Mucosa of rectum (tissue), 2 donors: Measurements from ENCODE around the gene OCIAD1.
A peak's percentile ranks its signal among the peaks of the same experiment; 100 is the strongest.

Experiments
- H3K27ac ChIP-seq, 2 donors: one replicate each; pipeline ENCODE4 v1.7.0; 2013; ENCODE audit warnings: inconsistent platforms in 2 of 2, low read depth in 2 of 2, low read length in 2 of 2
- H3K27me3 ChIP-seq, 2 donors: one replicate each; pipeline ENCODE4 v1.7.0; 2013; ENCODE audit warnings: low read length in 2 of 2; ENCODE audit not compliant: control insufficient read depth in 2 of 2, insufficient read depth in 2 of 2
- H3K36me3 ChIP-seq, 2 donors: one replicate each; pipeline ENCODE4 v1.7.0; 2013; ENCODE audit warnings: low read length in 2 of 2; ENCODE audit not compliant: control insufficient read depth in 2 of 2, insufficient read depth in 2 of 2
- H3K4me1 ChIP-seq, 2 donors: one replicate each; pipeline ENCODE4 v1.7.0; 2013; ENCODE audit warnings: low read length in 2 of 2, mild to moderate bottlenecking in 1 of 2; ENCODE audit not compliant: control insufficient read depth in 2 of 2, insufficient read depth in 2 of 2
- H3K4me3 ChIP-seq, 2 donors: one replicate each; pipeline ENCODE4 v1.7.0; 2013; ENCODE audit warnings: low read length in 2 of 2
- H3K9ac ChIP-seq, 2 donors: one replicate each; pipeline ENCODE4 v1.7.0; 2013; ENCODE audit warnings: low read length in 2 of 2, low read depth in 1 of 2, mild to moderate bottlenecking in 1 of 2
- H3K9me3 ChIP-seq, 2 donors: one replicate each; pipeline ENCODE4 v1.7.0; 2013; ENCODE audit warnings: low read length in 2 of 2; ENCODE audit not compliant: control insufficient read depth in 2 of 2
- donor health status: healthy.
- donor health status: Normal muscosa, but diverticular disease.

Gene OCIAD1

GRCh38 chr4:48904541-48905142 lies 73.8 kb downstream of the OCIAD1 start:
- no peak overlapping the region for H3K9ac ChIP-seq
- no peaks in the 10 kb centered on the region for H3K9me3 ChIP-seq
- no peak overlapping the region for H3K4me3 ChIP-seq
- H3K36me3 ChIP-seq: peaks cover 16 to 18% of the 10 kb centered on the region in 2 donors
- no peaks in the 10 kb centered on the region for H3K27me3 ChIP-seq
- peaks cover 11 to 23% of the 10 kb centered on the region in 2 donors for H3K4me1 ChIP-seq
- no peak overlapping the region for H3K27ac ChIP-seq

GRCh38 chr4:48905363-48906015 lies 74.6 kb downstream of the OCIAD1 start:
- peak overlapping the region; percentile 76 to 82 for H3K4me3 ChIP-seq
- peaks cover 11 to 23% of the 10 kb centered on the region in 2 donors for H3K4me1 ChIP-seq
- peaks cover 10 to 13% of the 10 kb centered on the region in 2 donors for H3K36me3 ChIP-seq
- H3K27me3 ChIP-seq: no peaks in the 10 kb centered on the region
- H3K27ac ChIP-seq: peak overlapping the region in 1 of 2 donors; percentile 70
- H3K9me3 ChIP-seq: no peaks in the 10 kb centered on the region
- H3K9ac ChIP-seq: peak overlapping the region; percentile 71 to 77

- peak within 1 kb of the TSS; percentile 65 to 70 for H3K27ac ChIP-seq
These were observed 75.6 kb downstream of the OCIAD1 start, which contains the start of gene OCIAD2 for GRCh38 chr4:48906206-48907173. OCIAD2 (minus strand) TSS chr4:48906774; CDS start chr4:48904549, 2,225 bp downstream.

GRCh38 chr4:48907706-48908477 lies 77.0 kb downstream of the OCIAD1 start:
- peaks cover 11 to 17% of the 10 kb centered on the region in 2 donors for H3K4me1 ChIP-seq
- H3K36me3 ChIP-seq: peaks cover 4 to 5% of the 10 kb centered on the region in 2 donors
- no peaks in the 10 kb centered on the region for H3K9me3 ChIP-seq
- no peak overlapping the region for H3K4me3 ChIP-seq
- no peak overlapping the region for H3K9ac ChIP-seq
- H3K27ac ChIP-seq: no peak overlapping the region
- no peaks in the 10 kb centered on the region for H3K27me3 ChIP-seq

More at GRCh38 chr4:48906206-48907173, 75.6 kb downstream of the OCIAD1 start, which contains the start of gene OCIAD2:
- Histone ChIP-seq H3K4me3 (peak within 1 kb of the TSS; percentile 76 to 82), H3K9me3 (no peaks in the 10 kb centered on the region), H3K9ac (peak within 1 kb of the TSS; percentile 71 to 77), H3K4me1 (peaks cover 11 to 23% of the 10 kb centered on the region in 2 donors), H3K36me3 (peaks cover 5 to 10% of the 10 kb centered on the region in 2 donors), H3K27me3 (no peaks in the 10 kb centered on the region)

- Histone ChIP-seq H3K9ac (no peak overlapping the region), H3K9me3 (no peaks in the 10 kb centered on the region), H3K4me3 (no peak overlapping the region), H3K27ac (no peak overlapping the region), H3K27me3 (no peaks in the 10 kb centered on the region), H3K4me1 (peaks cover 11 to 16% of the 10 kb centered on the region in 2 donors), H3K36me3 (peaks cover 4 to 5% of the 10 kb centered on the region in 2 donors)
These were observed 77.8 kb downstream of the OCIAD1 start for GRCh38 chr4:48908687-48909086.

GRCh38 chr4:48909697-48910096 lies 78.8 kb downstream of the OCIAD1 start:
- H3K9me3 ChIP-seq: no peaks in the 10 kb centered on the region
- no peak overlapping the region for H3K27ac ChIP-seq
- H3K9ac ChIP-seq: no peak overlapping the region
- no peaks in the 10 kb centered on the region for H3K36me3 ChIP-seq
- H3K27me3 ChIP-seq: no peaks in the 10 kb centered on the region
- no peak overlapping the region for H3K4me3 ChIP-seq
- peaks cover 11 to 16% of the 10 kb centered on the region in 2 donors for H3K4me1 ChIP-seq

GRCh38 chr4:48910511-48910910 lies 79.6 kb downstream of the OCIAD1 start:
- no peaks in the 10 kb centered on the region for H3K9me3 ChIP-seq
- no peak overlapping the region for H3K27ac ChIP-seq
- no peak overlapping the region for H3K4me3 ChIP-seq

More at GRCh38 chr4:48910511-48910910, 79.6 kb downstream of the OCIAD1 start:
- Histone ChIP-seq H3K27me3 (no peaks in the 10 kb centered on the region), H3K4me1 (peaks cover 4 to 10% of the 10 kb centered on the region in 2 donors), H3K36me3 (no peaks in the 10 kb centered on the region), H3K9ac (no peak overlapping the region)
